NOMO-1 treated with DMSO at 0.1 percent for 48 hours (cell line): Measurements from ENCODE around the gene INO80B.
"Not testable (repeated sequence)": the region's sequence is repeated elsewhere in the genome, so short reads cannot be mapped to it uniquely, and the experiment has no call there.

Experiments
- DNase-seq: peaks from one replicate; lab custom pipeline; 2025; ENCODE audit not compliant: unreplicated experiment; lab: John Stamatoyannopoulos, UW

INO80B gene

GRCh38 chr2:74454654-74455511 lies at the start of gene INO80B:
INO80B (plus strand) TSS chr2:74455087; CDS start chr2:74455117, 30 bp downstream.
- DNase-seq: peak; percentile 96

- DNase-seq: no peak
These were observed 48.9 kb upstream of the INO80B start for GRCh38 chr2:74406035-74406434.

GRCh38 chr2:74407682-74408081 lies 47.2 kb upstream of the INO80B start:
- no peak for DNase-seq

- DNase-seq: no peak
These were observed 41.7 kb upstream of the INO80B start for GRCh38 chr2:74413001-74413698.

GRCh38 chr2:74414441-74414840 lies 40.4 kb upstream of the INO80B start:
- no peak for DNase-seq

GRCh38 chr2:74414881-74415761 lies 39.8 kb upstream of the INO80B start:
- DNase-seq: no peak

GRCh38 chr2:74415762-74416395 lies 39.0 kb upstream of the INO80B start:
- DNase-seq: no peak

GRCh38 chr2:74416778-74417177 lies 38.1 kb upstream of the INO80B start:
- DNase-seq: no peak

- no peak for DNase-seq
These were observed 37.7 kb upstream of the INO80B start for GRCh38 chr2:74417197-74417596.

GRCh38 chr2:74417763-74418162 lies 37.1 kb upstream of the INO80B start:
- DNase-seq: no peak

- no peak for DNase-seq
These were observed 36.6 kb upstream of the INO80B start for GRCh38 chr2:74418312-74418711.

- peak; percentile 51 for DNase-seq
These were observed 35.5 kb upstream of the INO80B start for GRCh38 chr2:74419345-74419744.

- no peak for DNase-seq
These were observed 34.9 kb upstream of the INO80B start for GRCh38 chr2:74420006-74420405.

- not testable (repeated sequence) for DNase-seq
These were observed 34.3 kb upstream of the INO80B start for GRCh38 chr2:74420443-74421103.

GRCh38 chr2:74421221-74421870 lies 33.5 kb upstream of the INO80B start, which contains the start of the genes C2orf81 and WDR54:
C2orf81 (minus strand) TSS chr2:74421619; CDS start chr2:74421560, 59 bp downstream.
WDR54 (plus strand) TSS chr2:74421730; CDS start chr2:74422154, 424 bp downstream.
- DNase-seq: peak; percentile 88

GRCh38 chr2:74423231-74424095 lies 31.4 kb upstream of the INO80B start:
- no peak for DNase-seq

- DNase-seq: no peak
These were observed 30.5 kb upstream of the INO80B start for GRCh38 chr2:74424139-74424992.

GRCh38 chr2:74424995-74425406 lies 29.9 kb upstream of the INO80B start:
- DNase-seq: no peak
